H1 (cell line): ENCODE data around the gene CCDC183. TPM values are rescaled to one million over a fixed set of nuclear protein-coding genes. Genes with fewer than 3 reads are reported as not detected.
A peak's percentile ranks its signal among the peaks of the same experiment; 100 is the strongest.

Experiments used
- CTCF ChIA-PET: fragments of 300-600 bp; sonication (Branson Sonifier 250); formaldehyde crosslinking; loops from one replicate; lab custom pipeline; 2021; ENCODE audit not compliant: partially characterized antibody; lab: Charles Lee
- POLR2A ChIA-PET: fragments of 300-600 bp; sonication (Branson Sonifier 250); formaldehyde crosslinking; loops from one replicate; lab custom pipeline; 2021; ENCODE audit warnings: inconsistent platforms; ENCODE audit not compliant: partially characterized antibody; lab: Charles Lee
- DNase-seq, 2 experiments: peaks; one replicate each; pipeline versions ENCODE4 v3.0.0 to v3.0.0-alpha.2; 2010 to 2022; ENCODE audit warnings: low spot score in 2 of 2, low read depth in 1 of 2, mixed read lengths in 1 of 2
- FAIRE-seq: peaks from 2 replicates; lab custom pipeline; 2011; peaks lifted over from hg19 to GRCh38; lab: Jason Lieb, UNC
- H2AFZ ChIP-seq: 2 replicates; pipeline ENCODE4 v1.8.1; 2012; ENCODE audit warnings: low read length, inconsistent platforms
- H2AK5ac ChIP-seq: 2 replicates; pipeline ENCODE4 v1.6.1; 2013; ENCODE audit warnings: low read depth, low read length
- H2BK120ac ChIP-seq: replicated peaks from 2 replicates; pipeline ENCODE3; 2013; ENCODE audit warnings: low read depth, low read length, inconsistent platforms
- H2BK12ac ChIP-seq: 2 replicates; pipeline ENCODE4 v1.6.1; 2013; ENCODE audit warnings: low read depth, low read length
- H2BK15ac ChIP-seq: 2 replicates; pipeline ENCODE4 v1.6.1; 2013; ENCODE audit warnings: low read length
- H2BK20ac ChIP-seq: 2 replicates; pipeline ENCODE4 v1.6.1; 2013; ENCODE audit warnings: low read length
- H2BK5ac ChIP-seq: 2 replicates; pipeline ENCODE4 v1.6.1; 2013; ENCODE audit warnings: low read depth, low read length
- H3K14ac ChIP-seq: 2 replicates; pipeline ENCODE4 v1.6.1; 2013; ENCODE audit warnings: inconsistent platforms; ENCODE audit not compliant: insufficient read length
- H3K18ac ChIP-seq: 2 replicates; pipeline ENCODE4 v1.6.1; 2013; ENCODE audit warnings: low read length; ENCODE audit errors: extremely low read depth
- H3K23ac ChIP-seq: 2 replicates; pipeline ENCODE4 v1.6.1; 2013; ENCODE audit warnings: inconsistent platforms; ENCODE audit not compliant: insufficient read length
- H3K23me2 ChIP-seq: 2 replicates; pipeline ENCODE4 v1.6.1; 2013; ENCODE audit warnings: low read depth, low read length
- H3K27ac ChIP-seq: 2 replicates; pipeline ENCODE4 v1.6.1; 2011; ENCODE audit warnings: low read depth, low read length, inconsistent platforms
- H3K27me3 ChIP-seq, 4 experiments: replicated peaks in 1 of 4; 1 replicate in 1 of 4; 2 replicates in 3 of 4; pipeline versions ENCODE4 v1.6.1 to v1.8.1; 2011 to 2013; ENCODE audit warnings: low read length in 3 of 4, mild to moderate bottlenecking in 3 of 4, inconsistent platforms in 2 of 4, mixed read lengths in 2 of 4, moderate library complexity in 1 of 4; ENCODE audit not compliant: control insufficient read depth in 3 of 4, insufficient read depth in 3 of 4; ENCODE audit errors: extremely low read depth in 1 of 4
- H3K36me3 ChIP-seq, 4 experiments: 2 replicates each; pipeline versions ENCODE4 v1.6.1 to v1.8.1; 2011 to 2013; ENCODE audit warnings: mild to moderate bottlenecking in 4 of 4, low read length in 3 of 4, moderate library complexity in 2 of 4, control low read depth in 1 of 4, inconsistent platforms in 1 of 4; ENCODE audit not compliant: insufficient read depth in 4 of 4, control insufficient read depth in 2 of 4
- H3K4ac ChIP-seq: replicated peaks from 2 replicates; pipeline ENCODE3; 2013; ENCODE audit warnings: low read length, low read depth, mixed read lengths, inconsistent platforms; ENCODE audit not compliant: insufficient read length
- H3K4me1 ChIP-seq, 4 experiments: replicated peaks in 1 of 4; 1 replicate in 1 of 4; 2 replicates in 3 of 4; pipeline versions ENCODE4 v1.6.1 to v1.8.1; 2011 to 2013; ENCODE audit warnings: low read length in 3 of 4, inconsistent platforms in 2 of 4, mixed read lengths in 1 of 4; ENCODE audit not compliant: insufficient read depth in 4 of 4, control insufficient read depth in 3 of 4
- H3K4me2 ChIP-seq, 2 experiments: 2 replicates each; pipeline versions ENCODE4 v1.6.1 to v1.8.1; 2011 to 2013; ENCODE audit warnings: low read depth in 2 of 2, low read length in 2 of 2, control low read depth in 1 of 2, inconsistent platforms in 1 of 2, mild to moderate bottlenecking in 1 of 2; ENCODE audit not compliant: insufficient read depth in 1 of 2
- H3K4me3 ChIP-seq, 4 experiments: fragments of 200-600, 300-600 bp in 1 of 4; sonication (generic), shearing (Covaris generic), sonication (Bioruptor Twin) in 1 of 4; 2 replicates each; pipeline versions ENCODE4 v1.5.1 to v1.8.1; 2011 to 2016; ENCODE audit warnings: low read length in 4 of 4, low read depth in 3 of 4, control low read depth in 2 of 4, inconsistent platforms in 2 of 4, mild to moderate bottlenecking in 2 of 4, mixed read lengths in 1 of 4, moderate library complexity in 1 of 4; ENCODE audit not compliant: insufficient read depth in 2 of 4; ENCODE audit errors: extremely low read depth in 1 of 4
- H3K56ac ChIP-seq: replicated peaks from 2 replicates; pipeline ENCODE3; 2013; ENCODE audit warnings: low read depth, mild to moderate bottlenecking, mixed read lengths, low read length, inconsistent platforms; ENCODE audit not compliant: insufficient read length
- H3K79me1 ChIP-seq: 2 replicates; pipeline ENCODE4 v1.6.1; 2013; ENCODE audit warnings: low read depth, low read length, control low read depth
- H3K79me2 ChIP-seq, 2 experiments: 2 replicates each; pipeline versions ENCODE4 v1.6.1 to v1.8.1; 2012 to 2013; ENCODE audit warnings: low read length in 2 of 2, mild to moderate bottlenecking in 2 of 2, inconsistent platforms in 1 of 2; ENCODE audit not compliant: insufficient read depth in 2 of 2, control insufficient read depth in 1 of 2
- H3K9ac ChIP-seq, 4 experiments: replicated peaks in 1 of 4; 1 replicate in 1 of 4; 2 replicates in 3 of 4; pipeline versions ENCODE4 v1.6.1 to v1.8.1; 2011 to 2013; ENCODE audit warnings: low read depth in 3 of 4, low read length in 3 of 4, control low read depth in 2 of 4, mild to moderate bottlenecking in 2 of 4, moderate library complexity in 2 of 4, inconsistent platforms in 1 of 4; ENCODE audit errors: extremely low read depth in 1 of 4
- H3K9me3 ChIP-seq, 2 experiments: 2 replicates each; pipeline versions ENCODE4 v1.6.1 to v1.8.1; 2012 to 2013; ENCODE audit warnings: mild to moderate bottlenecking in 2 of 2, moderate library complexity in 2 of 2, control low read depth in 1 of 2, inconsistent platforms in 1 of 2, low read depth in 1 of 2, low read length in 1 of 2, mixed read lengths in 1 of 2; ENCODE audit not compliant: insufficient read depth in 2 of 2
- H4K20me1 ChIP-seq, 2 experiments: replicated peaks in 1 of 2; 2 replicates each; pipeline versions ENCODE3 to v1.8.1; 2011 to 2013; ENCODE audit warnings: inconsistent platforms in 2 of 2, low read length in 2 of 2, mild to moderate bottlenecking in 1 of 2; ENCODE audit not compliant: insufficient read depth in 2 of 2, control insufficient read depth in 1 of 2
- H4K5ac ChIP-seq: 2 replicates; pipeline ENCODE4 v1.6.1; 2013; ENCODE audit warnings: low read length, low read depth, mixed read lengths, inconsistent platforms; ENCODE audit not compliant: insufficient read length
- H4K8ac ChIP-seq: 2 replicates; pipeline ENCODE4 v1.8.0; 2013; ENCODE audit warnings: mild to moderate bottlenecking, moderate library complexity, low read length, inconsistent platforms; ENCODE audit not compliant: insufficient read depth; ENCODE audit errors: extremely low read depth
- H4K91ac ChIP-seq: replicated peaks from 2 replicates; pipeline ENCODE3; 2013; ENCODE audit warnings: low read length, mixed read lengths, inconsistent platforms; ENCODE audit not compliant: insufficient read length
- CTCF ChIP-seq, 3 experiments: IDR thresholded peaks; 1 replicate in 2 of 3; 2 replicates in 1 of 3; pipeline versions ENCODE4 v1.5.1 to v1.6.1; 2011; ENCODE audit warnings: low read length in 3 of 3, mild to moderate bottlenecking in 3 of 3, inconsistent platforms in 2 of 3, low read depth in 1 of 3, moderate library complexity in 1 of 3; ENCODE audit not compliant: insufficient read depth in 1 of 3; ENCODE audit errors: control extremely low read depth in 1 of 3
- SUZ12 ChIP-seq: fragments of 200-600 bp; sonication (generic); IDR thresholded peaks from 2 replicates; pipeline ENCODE4 v1.6.1; 2012; ENCODE audit warnings: mild to moderate bottlenecking, inconsistent platforms, low read length, moderate library complexity, mixed read lengths
- WGBS, 2 experiments: shearing (Covaris generic) in 1 of 2; methylation state at CpG; one replicate each; pipeline versions ENCODE4 v1.1.6 to v1.1.7; 2013 to 2015; ENCODE audit warnings: low lambda C conversion rate in 2 of 2, mixed read lengths in 2 of 2, inconsistent platforms in 1 of 2, low coverage in 1 of 2, missing lambda C conversion rate in 1 of 2; ENCODE audit not compliant: insufficient replicate concordance in 2 of 2, insufficient coverage in 1 of 2, insufficient read length in 1 of 2; ENCODE audit errors: extremely low coverage in 1 of 2, missing lambda C conversion rate in 1 of 2; 5-methylcytosine and 5-hydroxymethylcytosine counted together
- polyA plus RNA-seq, 7 experiments: library from polyadenylated mRNA; depleted of rRNA in 3 of 7; stranded (reverse) in 5 of 7; unstranded in 2 of 7; fragments of >200 nt in 5 of 7; fragments of 200-250 nt in 2 of 7; gene quantifications; 1 replicate in 5 of 7; 2 replicates in 1 of 7; 4 replicates in 1 of 7; pipeline versions ENCODE4 v1.2.1 to v1.2.3, GENCODE V29; 2011 to 2013; ENCODE audit warnings: missing spikeins in 2 of 7, mixed read lengths in 2 of 7
- total RNA-seq: library from RNA; stranded (reverse); fragmentation: NEBNext Ultra II Directional; extraction: Animal tissue kit (Norgen Biotek cat#: 25700); gene quantifications from 2 replicates; pipeline ENCODE4 v1.2.1, GENCODE V29; 2021

Gene CCDC183
- total and polyA plus RNA-seq, 2 of the 8 experiments (the other 6 are each of a cell fraction or from before 2014, with no cell fraction given) = 0.51 to 1.6 TPM

GRCh38 chr9:136829412-136829811 is 33.3 kb downstream of the CCDC183 start:
- Histone ChIP-seq H2BK20ac (no peak overlapping the region), H2BK5ac (no peak overlapping the region), H3K36me3 (peaks cover 17 to 59% (median 44%) of the 10 kb centered on the region in 4 experiments), H2AK5ac (no peak overlapping the region), H3K23ac (no peak overlapping the region), H3K9me3 (no peaks in the 10 kb centered on the region), H3K4me2 (no peak overlapping the region), H3K27me3 (no peaks in the 10 kb centered on the region), H3K18ac (no peak overlapping the region), H4K91ac (no peak overlapping the region), H3K4me1 (no peaks in the 10 kb centered on the region), H3K9ac (no peak overlapping the region), H2AFZ (no peak overlapping the region), H2BK12ac (no peak overlapping the region), H4K5ac (no peak overlapping the region), H2BK15ac (no peak overlapping the region), H3K56ac (no peak overlapping the region), H3K27ac (no peak overlapping the region), H3K79me2 (no peaks in the 10 kb centered on the region), H3K23me2 (no peaks in the 10 kb centered on the region), H4K8ac (no peak overlapping the region), H3K14ac (no peak overlapping the region), H3K79me1 (0 out of 2 replicates have a peak, but pooled peaks cover 4% of the 10 kb centered on the region), H2BK120ac (no peak overlapping the region), H3K4me3 (no peak overlapping the region), H4K20me1 (peaks cover 5 to 25% of the 10 kb centered on the region in 2 experiments), H3K4ac (no peak overlapping the region)
- no peak for DNase-seq
- TF ChIP-seq CTCF (IDR thresholded peaks at IDR 0.05; ENCODE audit: control extremely low read depth in 1 of 3, insufficient read depth in 1 of 3, low read depth in 1 of 3, low read length in 3 of 3) = peak in 1 of 3 experiments; percentile 10; a peak in 1 of 4 replicates
- TF ChIP-seq SUZ12 = no peak
- ChIA-PET POLR2A (interaction anchor here (0.7 to 20.5 kb wide), 3 partner anchors 20 to 28 kb away, joined by 3 to 248 read pairs (median 3); partner anchors contain the start of genes MAMDC4 and RABL6), CTCF (interaction anchor here (0.8 to 9.0 kb wide), 6 partner anchors 9 to 58 kb away, joined by 3 to 55 read pairs (median 3); partner anchors contain the start of gene AJM1)
- 93% methylated on average over 14 of the region's 14 CpGs; no CpG with 5 or more reads in 1 of the 2 experiments for WGBS, 2 experiments
- FAIRE-seq = no peak
